Activated CD4-positive, alpha-beta T cell treated with anti-CD3 and anti-CD28 coated beads for 36 hours (primary cell): Measurements from ENCODE around the gene USP46. TPM values are rescaled to one million over a fixed set of nuclear protein-coding genes. Genes with fewer than 3 reads are reported as not detected.

ENCODE experiments used
- ATAC-seq: fragments of 200-7000 bp; cut with Tn5 transposase; one replicate; pipeline ENCODE4 v1.10.0; 2021; ENCODE audit warnings: mild to moderate bottlenecking, moderate library complexity
- CTCF ChIA-PET: fragments of 350-600 bp; sonication (Branson Sonifier 250); formaldehyde crosslinking; loops from one replicate; lab custom pipeline; 2021; ENCODE audit warnings: antibody characterized with exemption; lab: Charles Lee
- POLR2A ChIA-PET: fragments of 350-600 bp; sonication (Branson Sonifier 250); formaldehyde crosslinking; loops from one replicate; lab custom pipeline; 2021; ENCODE audit warnings: antibody characterized with exemption, inconsistent platforms; lab: Charles Lee
- DNase-seq: peaks from one replicate; pipeline ENCODE4 v3.0.0-alpha.2; 2020
- H3K27ac Mint-ChIP-seq: one replicate; pipeline ENCODE4 v1.8.0; 2021; ENCODE audit warnings: mixed read lengths
- H3K27me3 Mint-ChIP-seq: one replicate; pipeline ENCODE4 v1.8.0; 2021; ENCODE audit warnings: mixed read lengths
- H3K36me3 Mint-ChIP-seq: one replicate; pipeline ENCODE4 v1.8.0; 2021; ENCODE audit warnings: low read depth, mixed read lengths
- H3K4me1 Mint-ChIP-seq: one replicate; pipeline ENCODE4 v1.8.0; 2021; ENCODE audit warnings: mixed read lengths
- H3K4me3 Mint-ChIP-seq: one replicate; pipeline ENCODE4 v1.8.0; 2021; ENCODE audit warnings: mild to moderate bottlenecking, moderate library complexity, mixed read lengths
- H3K9me3 Mint-ChIP-seq: one replicate; pipeline ENCODE4 v1.8.0; 2021; ENCODE audit warnings: low read depth, mixed read lengths
- intact Hi-C, 2 experiments: fragments of 100-400 bp; cut with DNase I in 1 of 2; cut with micrococcal nuclease in 1 of 2; formaldehyde crosslinking; loops; one replicate each; pipeline versions ENCODE4 v1.14.2 to v1.15.1; 2022 to 2024; cut with DNase I, micrococcal nuclease
- total RNA-seq, 2 experiments: library from RNA; stranded (reverse); gene quantifications; one replicate each; pipeline ENCODE4 v1.2.3, GENCODE V29; 2021

Gene USP46
- total RNA-seq, 2 experiments from 2014 or later = 4.3 to 5.4 TPM

- no peaks in the 10 kb centered on the region for H3K9me3 Mint-ChIP-seq
- ATAC-seq (no peak), DNase-seq (no peak)
- no peak overlapping the region for H3K27ac Mint-ChIP-seq
- peaks cover 2% of the 10 kb centered on the region for H3K4me1 Mint-ChIP-seq
- ChIA-PET CTCF (no interaction called here), POLR2A (no interaction called here)
- intact Hi-C loops = no loop called here
- H3K36me3 Mint-ChIP-seq = no peaks in the 10 kb centered on the region
- H3K4me3 Mint-ChIP-seq = no peak overlapping the region
- H3K27me3 Mint-ChIP-seq = peaks cover 14% of the 10 kb centered on the region
These were observed 85.5 kb downstream of the USP46 start for GRCh38 chr4:52573551-52573950.

- Mint-ChIP-seq H3K36me3 (no peaks in the 10 kb centered on the region), H3K27ac (no peak overlapping the region), H3K27me3 (peaks cover 12% of the 10 kb centered on the region), H3K4me1 (peaks cover 2% of the 10 kb centered on the region), H3K4me3 (no peak overlapping the region), H3K9me3 (no peaks in the 10 kb centered on the region)
- CTCF ChIA-PET = no interaction called here
- POLR2A ChIA-PET = no interaction called here
- ATAC-seq = no peak
- no peak for DNase-seq
- intact Hi-C loops = no loop called here
These were observed 86.1 kb downstream of the USP46 start for GRCh38 chr4:52572936-52573485.

- Mint-ChIP-seq H3K9me3 (no peaks in the 10 kb centered on the region), H3K27me3 (peaks cover 5% of the 10 kb centered on the region), H3K4me3 (no peak overlapping the region), H3K36me3 (no peaks in the 10 kb centered on the region), H3K27ac (no peak overlapping the region), H3K4me1 (no peaks in the 10 kb centered on the region)
- ChIA-PET CTCF (interaction anchor here (1.9 kb wide), 1 partner anchor 23 kb away, joined by 5 read pairs; no protein-coding TSS in a partner anchor), POLR2A (no interaction called here)
- DNase-seq (no peak), ATAC-seq (no peak)
- intact Hi-C loops = no loop called here
These were observed 90.8 kb downstream of the USP46 start for GRCh38 chr4:52568351-52568750.

GRCh38 chr4:52566136-52567031, 92.7 kb downstream of the USP46 start:
- intact Hi-C loops = no loop called here
- no peaks in the 10 kb centered on the region for H3K4me1 Mint-ChIP-seq

GRCh38 chr4:52560844-52561280, 98.2 kb downstream of the USP46 start:
- ATAC-seq (no peak), DNase-seq (no peak)
- POLR2A ChIA-PET = no interaction called here
- no peak overlapping the region for H3K4me3 Mint-ChIP-seq
- H3K27me3 Mint-ChIP-seq = peaks cover 12% of the 10 kb centered on the region
- H3K9me3 Mint-ChIP-seq = no peaks in the 10 kb centered on the region
- CTCF ChIA-PET = no interaction called here
- H3K27ac Mint-ChIP-seq = no peak overlapping the region
- no peaks in the 10 kb centered on the region for H3K36me3 Mint-ChIP-seq
- H3K4me1 Mint-ChIP-seq = no peaks in the 10 kb centered on the region
- intact Hi-C loops = no loop called here

More at GRCh38 chr4:52566136-52567031, 92.7 kb downstream of the USP46 start:
- Mint-ChIP-seq H3K4me3 (no peak overlapping the region), H3K9me3 (no peaks in the 10 kb centered on the region), H3K27me3 (peaks cover 6% of the 10 kb centered on the region), H3K36me3 (no peaks in the 10 kb centered on the region), H3K27ac (no peak overlapping the region)
- ATAC-seq (no peak), DNase-seq (no peak)
- CTCF ChIA-PET = no interaction called here
- POLR2A ChIA-PET = no interaction called here

- ChIA-PET POLR2A (no interaction called here), CTCF (interaction anchor here (2.1 kb wide), 1 partner anchor 10 kb away, joined by 14 read pairs; no protein-coding TSS in a partner anchor)
- peaks cover 18% of the 10 kb centered on the region for H3K27me3 Mint-ChIP-seq
- ATAC-seq (no peak), DNase-seq (no peak)
- H3K27ac Mint-ChIP-seq = no peak overlapping the region
- no peaks in the 10 kb centered on the region for H3K36me3 Mint-ChIP-seq
- intact Hi-C loops = no loop called here
- no peak overlapping the region for H3K4me3 Mint-ChIP-seq
- H3K9me3 Mint-ChIP-seq = no peaks in the 10 kb centered on the region
- no peaks in the 10 kb centered on the region for H3K4me1 Mint-ChIP-seq
These were observed 103.8 kb downstream of the USP46 start for GRCh38 chr4:52555356-52555716.

GRCh38 chr4:52554612-52555355, 104.3 kb downstream of the USP46 start:
- DNase-seq (no peak), ATAC-seq (no peak)
- H3K9me3 Mint-ChIP-seq = no peaks in the 10 kb centered on the region
- intact Hi-C loops = no loop called here
- H3K27ac Mint-ChIP-seq = no peak overlapping the region
- ChIA-PET POLR2A (no interaction called here), CTCF (interaction anchor here (0.5 to 2.1 kb wide), 2 partner anchors 9 to 539 kb away, joined by 3 to 14 read pairs; no protein-coding TSS in a partner anchor)
- H3K4me1 Mint-ChIP-seq = no peaks in the 10 kb centered on the region
- peaks cover 18% of the 10 kb centered on the region for H3K27me3 Mint-ChIP-seq
- no peak overlapping the region for H3K4me3 Mint-ChIP-seq
- H3K36me3 Mint-ChIP-seq = no peaks in the 10 kb centered on the region

GRCh38 chr4:52552778-52553177, 106.3 kb downstream of the USP46 start:
- Mint-ChIP-seq H3K4me3 (no peak overlapping the region), H3K27ac (no peak overlapping the region), H3K27me3 (peaks cover 14% of the 10 kb centered on the region), H3K4me1 (no peaks in the 10 kb centered on the region), H3K36me3 (no peaks in the 10 kb centered on the region), H3K9me3 (no peaks in the 10 kb centered on the region)
- intact Hi-C loops = no loop called here
- POLR2A ChIA-PET = no interaction called here
- ATAC-seq (no peak), DNase-seq (no peak)
- CTCF ChIA-PET = interaction anchor here (0.6 kb wide), 1 partner anchor 155 kb away, joined by 3 read pairs; no protein-coding TSS in a partner anchor

GRCh38 chr4:52551487-52551886, 107.6 kb downstream of the USP46 start:
- Mint-ChIP-seq H3K9me3 (no peaks in the 10 kb centered on the region), H3K36me3 (no peaks in the 10 kb centered on the region), H3K4me3 (no peak overlapping the region), H3K4me1 (no peaks in the 10 kb centered on the region), H3K27me3 (peaks cover 12% of the 10 kb centered on the region), H3K27ac (no peak overlapping the region)
- intact Hi-C loops = no loop called here
- ATAC-seq = no peak
- DNase-seq = no peak
- ChIA-PET POLR2A (no interaction called here), CTCF (no interaction called here)

GRCh38 chr4:52550186-52550585, 108.9 kb downstream of the USP46 start:
- Mint-ChIP-seq H3K4me1 (peaks cover 2% of the 10 kb centered on the region), H3K27ac (no peak overlapping the region), H3K36me3 (no peaks in the 10 kb centered on the region), H3K27me3 (peaks cover 11% of the 10 kb centered on the region), H3K9me3 (no peaks in the 10 kb centered on the region), H3K4me3 (no peak overlapping the region)
- no peak for DNase-seq
- no peak for ATAC-seq
- ChIA-PET POLR2A (no interaction called here), CTCF (no interaction called here)
- intact Hi-C loops = no loop called here

GRCh38 chr4:52548818-52549570, 110.1 kb downstream of the USP46 start:
- ChIA-PET POLR2A (no interaction called here), CTCF (no interaction called here)
- Mint-ChIP-seq H3K4me1 (peaks cover 2% of the 10 kb centered on the region), H3K4me3 (no peak overlapping the region), H3K9me3 (no peaks in the 10 kb centered on the region), H3K27me3 (peaks cover 4% of the 10 kb centered on the region), H3K36me3 (no peaks in the 10 kb centered on the region), H3K27ac (no peak overlapping the region)
- DNase-seq (no peak), ATAC-seq (peak; percentile 49)
- intact Hi-C loops = loop anchor here (10.0 kb wide), 3 partner anchors 174 to 1686 kb away; partner anchors contain the start of gene ERVMER34-1 (in 1 of the 2)
